Spinal cord (tissue), 10 donors: ENCODE data around the gene PUSL1. TPM values are rescaled to one million over a fixed set of nuclear protein-coding genes. Genes with fewer than 3 reads are reported as not detected.

Experiments
- DNase-seq, 6 donors: peaks; one replicate each; pipeline versions ENCODE4 v3.0.0 to v3.0.0-alpha.2; 2013 to 2015; ENCODE audit warnings: low spot score in 6 of 6, low read depth in 4 of 6
- H3K27ac ChIP-seq: one replicate; pipeline ENCODE4 v1.5.1; 2013; ENCODE audit warnings: low read depth, low read length, control low read depth
- H3K27me3 ChIP-seq: one replicate; pipeline ENCODE4 v1.6.1; 2013; ENCODE audit warnings: low read length; ENCODE audit not compliant: control insufficient read depth, insufficient read depth
- H3K36me3 ChIP-seq: one replicate; pipeline ENCODE4 v1.6.1; 2013; ENCODE audit warnings: low read length; ENCODE audit not compliant: control insufficient read depth, insufficient read depth
- H3K4me1 ChIP-seq: one replicate; pipeline ENCODE4 v1.6.1; 2013; ENCODE audit warnings: low read length; ENCODE audit not compliant: control insufficient read depth, insufficient read depth
- H3K4me3 ChIP-seq: one replicate; pipeline ENCODE4 v1.5.1; 2013; ENCODE audit warnings: low read depth, low read length, control low read depth
- H3K9me3 ChIP-seq: one replicate; pipeline ENCODE4 v1.6.1; 2013; ENCODE audit warnings: low read length; ENCODE audit not compliant: control insufficient read depth, insufficient read depth
- WGBS: methylation state at CpG from one replicate; pipeline ENCODE4 v1.1.5; 2013; ENCODE audit warnings: missing lambda C conversion rate; ENCODE audit not compliant: insufficient coverage; 5-methylcytosine and 5-hydroxymethylcytosine counted together
- polyA plus RNA-seq, 2 donors: library from polyadenylated mRNA; unstranded; fragments of 120-200 nt; gene quantifications; one replicate each; pipeline ENCODE4 v1.2.1, GENCODE V29; 2013; ENCODE audit not compliant: insufficient read length in 2 of 2
- total RNA-seq, 2 donors: library from RNA; depleted of rRNA in 1 of 2; stranded (reverse); fragments of 120-200 nt in 1 of 2; fragments of >200 nt in 1 of 2; gene quantifications; one replicate each; pipeline versions ENCODE4 v1.2.3 to v1.2.4, GENCODE V29; 2013 to 2014
- donor health status: healthy.

Gene PUSL1
- total and polyA plus RNA-seq, 4 donors = 6.2 to 17.7 (median 15.1) TPM

DNA sequence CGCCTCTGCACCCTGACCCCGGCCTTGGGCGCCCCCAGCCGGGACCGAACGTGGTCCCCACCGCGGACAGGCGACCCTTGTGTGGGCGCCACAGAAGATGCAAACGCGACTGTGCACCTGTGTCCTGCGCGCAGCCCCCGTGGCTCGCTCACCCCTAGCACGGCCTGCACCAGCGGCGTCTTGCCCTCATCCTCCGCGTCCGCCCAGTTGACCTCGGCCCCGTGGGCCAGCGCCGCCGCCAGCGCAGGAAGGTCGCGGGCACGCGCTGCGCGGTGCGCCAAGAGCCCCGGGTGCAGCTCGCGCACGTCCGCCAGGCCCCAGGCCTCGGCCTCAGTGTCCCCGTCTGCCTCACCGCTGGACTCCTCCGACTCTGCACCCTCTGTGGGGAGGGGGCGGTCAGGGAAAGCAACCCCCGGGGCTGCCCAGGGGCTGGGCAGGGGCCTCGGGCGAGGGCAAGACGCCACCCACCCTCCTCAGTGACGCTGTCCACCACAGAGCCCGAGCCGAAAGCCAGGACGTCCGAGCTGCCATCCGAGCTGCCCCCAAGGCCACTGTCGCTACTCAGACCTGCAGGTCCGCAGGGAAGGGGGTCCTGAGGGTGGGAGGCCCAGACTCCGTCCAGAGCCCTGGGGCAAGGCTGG lies 14.0 kb upstream of the PUSL1 start:
- H3K4me3 ChIP-seq = no peak overlapping the region
- H3K27me3 ChIP-seq = no peaks in the 10 kb centered on the region
- H3K27ac ChIP-seq = no peak overlapping the region
- H3K4me1 ChIP-seq = peaks cover 41% of the 10 kb centered on the region
- 87% methylated on average over 51 of the region's 58 CpGs for WGBS
- no peaks in the 10 kb centered on the region for H3K9me3 ChIP-seq
- DNase-seq = no peak
- H3K36me3 ChIP-seq = peaks cover 90% of the 10 kb centered on the region

DNA sequence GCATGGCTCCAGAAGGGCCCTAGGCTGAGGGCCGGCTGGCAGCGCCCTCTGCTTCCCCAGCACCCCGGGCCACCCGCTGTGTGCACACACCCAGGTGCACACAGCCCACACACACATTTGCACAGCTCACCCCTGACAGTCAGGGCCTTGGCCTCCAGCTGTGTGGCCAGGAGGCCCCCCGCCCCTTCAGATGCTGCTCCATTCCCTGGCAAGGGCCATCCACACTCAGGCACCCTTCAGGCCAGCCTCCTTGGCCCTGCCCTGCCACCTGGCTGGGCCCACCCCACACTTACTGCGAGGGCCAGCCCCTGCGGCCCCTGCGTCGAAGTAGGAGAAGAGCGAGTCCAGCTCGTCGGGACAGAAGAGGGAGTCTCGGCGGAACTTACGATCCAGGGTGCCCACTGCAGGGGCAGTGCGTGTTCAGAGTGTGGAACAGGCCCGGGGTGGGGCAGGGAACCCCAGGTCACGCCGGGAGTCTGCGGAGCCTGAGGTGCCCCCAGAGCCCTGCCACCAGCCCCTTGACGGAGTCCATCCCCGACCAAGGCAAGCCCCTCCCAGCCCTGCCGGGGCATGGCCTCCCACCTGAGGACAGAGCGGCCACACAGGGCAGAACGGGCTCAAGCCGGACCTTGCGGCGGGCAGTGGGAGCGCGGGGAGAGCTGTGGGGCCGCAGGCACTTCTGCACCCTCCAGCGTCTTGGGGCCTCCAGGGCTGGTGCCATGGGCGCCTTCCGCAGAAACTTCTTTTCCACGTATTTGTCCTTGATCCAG lies 13.1 kb upstream of the PUSL1 start:
- Histone ChIP-seq H3K36me3 (peaks cover 96% of the 10 kb centered on the region), H3K9me3 (no peaks in the 10 kb centered on the region), H3K4me3 (no peak overlapping the region), H3K27me3 (no peaks in the 10 kb centered on the region), H3K4me1 (peaks cover 50% of the 10 kb centered on the region), H3K27ac (no peak overlapping the region)
- WGBS = 95% methylated on average over 34 of the region's 35 CpGs
- DNase-seq = no peak

DNA sequence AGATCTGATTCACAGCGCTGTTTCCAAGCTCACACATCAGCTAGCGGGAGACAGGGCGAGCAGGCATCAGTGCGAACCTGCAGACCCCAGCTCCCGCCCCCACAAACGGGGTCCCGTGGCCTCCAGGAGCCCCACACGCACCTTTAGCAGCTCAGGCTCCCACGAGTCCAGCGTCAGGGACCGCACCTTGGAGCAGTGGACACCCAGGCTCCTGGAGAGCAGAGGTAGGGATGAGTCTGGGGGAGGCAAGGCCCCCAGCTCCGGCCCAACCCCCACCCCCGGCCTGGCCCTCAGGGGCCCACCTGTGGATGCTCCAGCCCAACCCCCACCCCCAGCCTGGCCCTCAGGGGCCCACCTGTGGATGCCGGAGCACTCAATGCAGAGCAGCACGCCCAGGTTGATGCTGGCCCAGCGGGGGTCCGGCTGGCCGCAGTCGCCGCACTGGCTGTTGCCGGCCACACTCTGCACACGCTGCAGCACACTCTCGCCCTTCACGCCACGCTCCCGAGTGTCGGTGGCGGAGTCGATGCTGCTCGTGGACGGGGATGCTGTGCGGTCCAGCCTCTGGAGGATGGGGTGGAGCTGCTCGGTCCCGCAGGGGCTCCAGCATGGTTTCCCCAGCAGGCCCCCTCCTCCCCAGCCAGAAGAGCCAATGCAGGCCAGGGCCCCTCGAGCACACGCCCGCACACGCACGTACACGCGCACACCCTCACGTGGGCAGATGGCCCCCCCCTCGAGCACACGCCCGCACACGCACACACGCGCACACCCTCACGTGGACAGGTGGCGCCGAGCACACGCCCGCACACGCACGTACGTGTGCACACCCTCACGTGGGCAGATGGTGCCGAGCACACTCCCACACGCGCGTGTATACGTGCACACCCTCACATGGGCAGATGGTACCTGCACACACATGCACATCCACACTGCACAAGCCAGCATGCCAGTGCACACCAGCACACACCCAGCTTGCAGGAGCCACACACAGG lies 12.0 kb upstream of the PUSL1 start:
- no peak for DNase-seq
- Histone ChIP-seq H3K27ac (no peak overlapping the region), H3K4me1 (peaks cover 43% of the 10 kb centered on the region), H3K27me3 (no peaks in the 10 kb centered on the region), H3K36me3 (peaks cover 96% of the 10 kb centered on the region), H3K4me3 (no peak overlapping the region), H3K9me3 (no peaks in the 10 kb centered on the region)
- 92% methylated on average over 60 of the region's 62 CpGs for WGBS

DNA sequence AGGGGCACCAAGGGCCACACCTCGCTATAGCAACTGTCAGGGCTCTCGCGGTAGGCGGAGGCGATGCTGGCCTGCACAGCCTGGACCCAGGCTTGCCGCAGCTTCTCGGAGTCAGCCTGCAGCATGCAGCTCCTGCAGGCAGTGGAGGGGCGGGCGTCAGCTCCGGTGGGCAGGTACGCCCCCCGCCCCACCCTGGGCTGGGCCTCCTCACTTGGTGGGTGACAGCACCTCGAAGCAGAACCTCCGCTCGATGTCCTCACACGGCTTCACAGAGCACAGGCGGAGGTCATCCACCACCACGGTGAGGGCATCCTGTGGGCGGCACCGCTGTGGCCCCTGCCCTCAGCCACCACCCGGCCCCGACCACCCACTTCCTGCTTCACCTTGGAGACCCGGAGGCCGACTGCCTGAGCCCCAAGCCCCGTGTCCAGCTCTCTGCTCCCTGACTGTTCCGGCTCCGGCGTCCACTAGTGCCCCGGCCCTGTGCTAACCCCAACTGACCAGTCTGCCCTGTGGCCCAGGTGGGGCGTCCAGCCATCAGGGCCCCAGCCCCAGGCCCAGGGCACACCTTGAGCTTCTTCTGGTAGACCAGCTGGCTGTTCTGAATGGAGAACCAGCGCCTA lies 10.5 kb upstream of the PUSL1 start:
- peaks cover 96% of the 10 kb centered on the region for H3K36me3 ChIP-seq
- H3K4me1 ChIP-seq = peaks cover 47% of the 10 kb centered on the region
- DNase-seq = no peak
- H3K27ac ChIP-seq = no peak overlapping the region
- no peaks in the 10 kb centered on the region for H3K9me3 ChIP-seq
- WGBS = 93% methylated on average over 29 of the region's 31 CpGs
- H3K4me3 ChIP-seq = no peak overlapping the region
- no peaks in the 10 kb centered on the region for H3K27me3 ChIP-seq

DNA sequence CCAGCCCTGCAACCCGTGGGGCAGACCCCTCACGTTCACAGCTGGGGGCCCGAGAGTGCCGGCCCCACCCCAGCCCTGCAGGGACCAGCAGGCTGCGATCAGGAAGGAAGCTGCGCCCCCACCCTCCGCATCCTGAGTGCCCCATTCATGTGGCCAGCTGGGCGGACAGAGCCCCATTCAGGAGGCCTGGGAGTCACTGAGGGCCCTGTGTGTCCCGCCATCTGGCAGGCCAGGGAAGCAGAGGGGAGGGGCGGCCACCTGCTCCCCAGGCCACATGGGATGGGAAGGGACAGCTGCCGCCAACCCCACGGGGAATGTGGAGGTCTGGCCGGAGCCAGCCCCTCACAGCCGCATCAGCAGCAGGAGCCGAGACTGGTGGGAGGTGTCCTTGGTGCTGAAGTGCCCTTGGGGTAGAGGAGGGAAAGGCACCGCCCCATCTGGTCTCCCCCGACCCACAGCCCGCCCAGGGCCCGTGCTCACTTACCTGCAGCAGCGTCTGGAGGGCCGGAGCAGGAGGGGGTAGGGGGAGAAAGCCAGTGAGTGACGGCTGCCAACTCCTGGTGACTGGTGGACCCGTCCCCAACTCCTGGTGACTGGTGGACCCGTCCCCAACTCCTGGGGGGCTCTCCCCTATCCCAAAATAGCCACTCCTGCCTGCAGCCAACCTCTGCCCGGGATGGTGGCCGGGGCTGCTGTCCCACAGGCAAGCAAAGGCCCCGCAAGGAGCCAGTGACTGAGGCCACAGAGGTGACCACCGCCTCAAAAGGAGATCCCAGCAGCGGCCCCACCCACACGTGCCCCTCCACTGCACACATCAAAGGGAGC lies 9.3 kb upstream of the PUSL1 start:
- Histone ChIP-seq H3K27ac (peak overlapping the region; percentile 42), H3K27me3 (no peaks in the 10 kb centered on the region), H3K9me3 (no peaks in the 10 kb centered on the region), H3K4me3 (no peak overlapping the region), H3K36me3 (peaks cover 96% of the 10 kb centered on the region), H3K4me1 (peaks cover 58% of the 10 kb centered on the region)
- 39% methylated on average over 23 of the region's 30 CpGs for WGBS
- DNase-seq = peak in 4 of 6 donors; percentile 39 to 85 (median 60)

DNA sequence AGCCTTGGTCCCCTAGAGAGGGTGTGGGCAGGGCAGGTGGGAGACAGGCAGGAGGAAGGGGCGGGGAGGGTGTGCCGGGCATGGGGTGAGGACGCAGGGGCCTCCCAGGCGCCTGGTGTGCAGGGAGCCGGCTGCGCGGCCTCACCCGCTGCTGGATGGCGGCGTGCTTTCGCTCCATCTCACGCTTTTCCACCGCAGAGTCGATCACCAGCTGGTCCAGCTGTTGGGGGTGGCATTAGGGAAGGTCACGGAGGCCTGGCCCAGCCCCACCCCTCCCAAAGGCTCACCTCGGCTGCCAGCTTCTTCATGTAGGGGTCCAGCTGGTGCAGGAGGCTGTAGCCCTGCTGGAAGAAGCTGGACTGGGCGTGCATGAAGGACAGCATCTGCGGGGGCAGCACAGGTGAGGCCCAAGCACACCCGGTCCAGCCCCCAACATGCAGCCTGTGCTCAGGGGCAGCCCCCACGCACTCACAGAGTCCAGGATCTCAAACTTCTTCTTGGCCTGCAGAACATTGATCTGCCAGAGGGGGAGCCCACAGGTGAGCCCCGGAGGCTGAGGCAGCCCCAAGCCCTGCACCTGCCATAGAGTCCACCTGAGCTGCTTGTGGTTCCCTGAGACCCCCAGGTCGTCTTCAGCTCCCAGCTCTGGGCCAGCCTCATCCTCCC lies 8.6 kb upstream of the PUSL1 start:
- peaks cover 95% of the 10 kb centered on the region for H3K36me3 ChIP-seq
- no peak for DNase-seq
- H3K27ac ChIP-seq = peak overlapping the region; percentile 42
- no peaks in the 10 kb centered on the region for H3K27me3 ChIP-seq
- no peaks in the 10 kb centered on the region for H3K9me3 ChIP-seq
- 74% methylated on average over 11 of the region's 22 CpGs for WGBS
- peaks cover 66% of the 10 kb centered on the region for H3K4me1 ChIP-seq
- H3K4me3 ChIP-seq = no peak overlapping the region

DNA sequence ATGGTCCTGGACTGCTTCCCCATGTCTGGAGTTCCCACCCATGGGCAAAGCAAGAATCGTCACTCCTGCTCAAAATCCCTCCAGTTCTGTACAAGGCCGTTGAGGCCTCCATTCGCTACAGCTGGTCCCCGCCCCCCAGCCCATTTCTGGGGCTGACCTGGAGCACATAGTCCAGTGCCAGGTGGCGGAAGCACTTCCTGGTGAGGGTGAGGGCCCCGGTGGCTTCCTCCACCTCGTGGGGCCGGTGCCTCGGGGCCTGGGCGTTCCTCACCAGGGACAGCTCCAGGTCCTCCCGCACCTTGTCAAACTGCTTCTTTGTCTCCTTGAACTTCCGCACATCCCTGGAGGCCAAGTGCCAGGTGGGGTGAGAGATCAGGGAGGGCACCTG lies 8.1 kb upstream of the PUSL1 start:
- DNase-seq = no peak
- H3K4me3 ChIP-seq = no peak overlapping the region
- no peaks in the 10 kb centered on the region for H3K9me3 ChIP-seq
- peaks cover 95% of the 10 kb centered on the region for H3K36me3 ChIP-seq
- peaks cover 71% of the 10 kb centered on the region for H3K4me1 ChIP-seq
- H3K27ac ChIP-seq = peak overlapping the region; percentile 29
- no peaks in the 10 kb centered on the region for H3K27me3 ChIP-seq
- 93% methylated on average over 11 of the region's 12 CpGs for WGBS

DNA sequence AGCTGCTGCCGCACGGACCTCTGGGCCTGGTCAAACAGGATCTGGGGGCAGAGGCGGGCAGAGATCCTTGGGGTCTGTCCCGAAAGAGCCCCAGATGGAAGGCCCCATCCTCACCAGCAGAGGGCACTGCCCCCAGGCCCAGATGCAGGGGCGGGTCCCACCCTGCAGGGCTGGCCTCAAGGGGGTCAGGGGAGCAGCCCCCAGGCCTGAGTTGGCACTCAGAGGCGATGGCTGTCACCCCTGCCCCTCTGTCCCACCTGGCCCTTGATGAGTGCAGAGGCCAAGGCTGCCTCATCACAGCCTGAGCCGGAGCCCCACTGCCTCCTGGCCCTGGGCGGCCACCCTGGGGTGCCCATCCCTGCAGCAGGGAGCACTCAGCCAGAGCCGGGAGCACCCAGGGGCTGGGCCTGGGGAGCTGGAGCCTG lies 6.4 kb upstream of the PUSL1 start:
- Histone ChIP-seq H3K27ac (no peak overlapping the region), H3K4me3 (no peak overlapping the region), H3K36me3 (peaks cover 86% of the 10 kb centered on the region), H3K27me3 (no peaks in the 10 kb centered on the region), H3K9me3 (no peaks in the 10 kb centered on the region), H3K4me1 (peaks cover 84% of the 10 kb centered on the region)
- DNase-seq = no peak
- WGBS = 80% methylated on average over 9 of the region's 9 CpGs
